Type B pancreatic cell (in vitro differentiated cells): ENCODE data around the gene PTPRS. TPM values are rescaled to one million over a fixed set of nuclear protein-coding genes. Genes with fewer than 3 reads are reported as not detected.

Source experiments
- DNase-seq: peaks from one replicate; pipeline ENCODE4 v3.0.0; 2021; ENCODE audit warnings: mixed read lengths; ENCODE audit not compliant: unreplicated experiment; ENCODE audit errors: extremely low spot score
- H3K27ac Mint-ChIP-seq: 2 replicates; pipeline ENCODE4 v1.8.0; 2021; ENCODE audit warnings: mild to moderate bottlenecking, mixed read lengths
- H3K27me3 Mint-ChIP-seq: 2 replicates; pipeline ENCODE4 v1.8.0; 2021; ENCODE audit warnings: mixed read lengths
- H3K36me3 Mint-ChIP-seq: 2 replicates; pipeline ENCODE4 v1.8.0; 2021; ENCODE audit warnings: mixed read lengths
- H3K4me1 Mint-ChIP-seq: one replicate; pipeline ENCODE4 v1.8.0; 2021; ENCODE audit warnings: mixed read lengths; ENCODE audit not compliant: unreplicated experiment
- H3K4me3 Mint-ChIP-seq: 2 replicates; pipeline ENCODE4 v1.8.0; 2021; ENCODE audit warnings: mild to moderate bottlenecking, mixed read lengths
- H3K9me3 Mint-ChIP-seq: 2 replicates; pipeline ENCODE4 v1.8.0; 2021; ENCODE audit warnings: mixed read lengths
- total RNA-seq: library from RNA; stranded (reverse); gene quantifications from 2 replicates; pipeline ENCODE4 v1.2.1, GENCODE V29; 2021; ENCODE audit warnings: low replicate concordance
- TF ChIP-seq, protein P1 (sequence below): fragments of 200-600 bp; sonication (generic); conservative IDR thresholded peaks from 2 replicates; pipeline ENCODE4 v1.5.0; 2021; ENCODE audit warnings: antibody characterized with exemption, mild to moderate bottlenecking

Gene PTPRS
- total RNA-seq, 1 donor from 2014 or later = 234 TPM

DNA sequence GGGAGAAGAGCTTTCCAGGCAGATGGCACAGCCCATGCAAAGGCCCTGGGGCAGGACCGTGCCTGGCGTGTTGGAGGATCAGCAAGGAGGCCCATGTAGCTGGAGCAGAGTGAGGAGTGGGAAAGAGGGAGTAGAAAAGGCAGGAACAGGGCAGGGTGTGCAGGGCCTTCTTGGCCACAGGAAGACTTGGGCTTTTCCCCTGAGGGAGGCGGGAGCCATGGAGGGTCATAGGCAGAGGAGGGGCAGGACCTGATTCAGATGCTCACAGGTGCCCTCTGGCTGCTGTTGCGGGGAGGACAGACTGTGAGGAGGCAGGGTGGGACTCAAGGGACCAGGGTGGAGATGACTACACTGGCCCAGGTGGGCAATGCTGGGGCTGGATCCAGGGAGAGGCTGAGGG lies 13.8 kb upstream of the PTPRS start:
- no peak for DNase-seq

GRCh38 chr19:5352229-5352763 lies 11.7 kb upstream of the PTPRS start:
- no peak for DNase-seq
- Mint-ChIP-seq H3K4me1 (peaks cover 6% of the 10 kb centered on the region), H3K27me3 (peaks cover 8% of the 10 kb centered on the region), H3K27ac (peak overlapping the region; percentile 55), H3K36me3 (no peaks in the 10 kb centered on the region), H3K4me3 (no peak overlapping the region), H3K9me3 (peaks cover 4% of the 10 kb centered on the region)
- TF ChIP-seq, protein P1, sequence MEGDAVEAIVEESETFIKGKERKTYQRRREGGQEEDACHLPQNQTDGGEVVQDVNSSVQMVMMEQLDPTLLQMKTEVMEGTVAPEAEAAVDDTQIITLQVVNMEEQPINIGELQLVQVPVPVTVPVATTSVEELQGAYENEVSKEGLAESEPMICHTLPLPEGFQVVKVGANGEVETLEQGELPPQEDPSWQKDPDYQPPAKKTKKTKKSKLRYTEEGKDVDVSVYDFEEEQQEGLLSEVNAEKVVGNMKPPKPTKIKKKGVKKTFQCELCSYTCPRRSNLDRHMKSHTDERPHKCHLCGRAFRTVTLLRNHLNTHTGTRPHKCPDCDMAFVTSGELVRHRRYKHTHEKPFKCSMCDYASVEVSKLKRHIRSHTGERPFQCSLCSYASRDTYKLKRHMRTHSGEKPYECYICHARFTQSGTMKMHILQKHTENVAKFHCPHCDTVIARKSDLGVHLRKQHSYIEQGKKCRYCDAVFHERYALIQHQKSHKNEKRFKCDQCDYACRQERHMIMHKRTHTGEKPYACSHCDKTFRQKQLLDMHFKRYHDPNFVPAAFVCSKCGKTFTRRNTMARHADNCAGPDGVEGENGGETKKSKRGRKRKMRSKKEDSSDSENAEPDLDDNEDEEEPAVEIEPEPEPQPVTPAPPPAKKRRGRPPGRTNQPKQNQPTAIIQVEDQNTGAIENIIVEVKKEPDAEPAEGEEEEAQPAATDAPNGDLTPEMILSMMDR = no peak

More for the DNA sequence above, 13.8 kb upstream of the PTPRS start:
- Mint-ChIP-seq H3K9me3 (no peaks in the 10 kb centered on the region), H3K36me3 (no peaks in the 10 kb centered on the region), H3K27ac (no peak overlapping the region), H3K4me3 (no peak overlapping the region), H3K4me1 (peaks cover 6% of the 10 kb centered on the region), H3K27me3 (peaks cover 14% of the 10 kb centered on the region)
- TF ChIP-seq, protein P1 = peak; percentile 60

DNA sequence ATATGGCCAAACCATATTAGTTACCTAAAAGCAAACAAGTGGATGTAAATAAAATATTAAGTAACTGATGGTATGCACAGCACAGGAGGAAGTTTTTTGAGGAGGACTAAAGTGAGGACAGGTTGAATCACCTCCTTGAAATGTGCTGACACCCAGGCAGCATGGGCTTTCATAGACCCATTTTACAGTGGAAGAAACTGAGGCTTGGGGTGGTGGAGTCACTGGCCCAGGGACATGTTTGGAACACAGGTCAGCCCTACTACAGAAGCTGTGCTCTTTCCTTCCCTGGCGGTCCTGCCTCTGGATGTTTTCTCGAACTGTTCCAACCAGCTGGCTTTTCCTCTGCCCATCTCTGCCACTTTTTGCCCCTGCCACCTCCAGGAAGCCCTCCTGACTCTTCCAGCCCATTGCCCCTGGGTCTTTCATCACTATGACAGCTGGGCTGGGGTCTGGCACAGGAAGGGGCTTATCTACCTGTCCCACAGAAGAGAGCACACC lies 11.2 kb upstream of the PTPRS start:
- Mint-ChIP-seq H3K4me3 (no peak overlapping the region), H3K27ac (no peak overlapping the region), H3K4me1 (peaks cover 6% of the 10 kb centered on the region), H3K9me3 (peaks cover 4% of the 10 kb centered on the region), H3K36me3 (no peaks in the 10 kb centered on the region), H3K27me3 (peaks cover 8% of the 10 kb centered on the region)
- TF ChIP-seq, protein P1 = no peak
- no peak for DNase-seq

GRCh38 chr19:5349041-5349440 lies 8.4 kb upstream of the PTPRS start:
- Mint-ChIP-seq H3K9me3 (peaks cover 4% of the 10 kb centered on the region), H3K4me1 (peaks cover 6% of the 10 kb centered on the region), H3K36me3 (no peaks in the 10 kb centered on the region), H3K27me3 (peaks cover 18% of the 10 kb centered on the region), H3K4me3 (no peak overlapping the region), H3K27ac (no peak overlapping the region)
- DNase-seq = no peak
- TF ChIP-seq, protein P1 = peak; percentile 28

- H3K36me3 Mint-ChIP-seq = no peaks in the 10 kb centered on the region
- H3K4me1 Mint-ChIP-seq = no peaks in the 10 kb centered on the region
- H3K27ac Mint-ChIP-seq = no peak overlapping the region
- no peak for DNase-seq
- peaks cover 4% of the 10 kb centered on the region for H3K9me3 Mint-ChIP-seq
- no peak overlapping the region for H3K4me3 Mint-ChIP-seq
- H3K27me3 Mint-ChIP-seq = peaks cover 35% of the 10 kb centered on the region
- TF ChIP-seq, protein P1 = no peak
These were observed 5.3 kb upstream of the PTPRS start for GRCh38 chr19:5345895-5346386.
